ENCODE data around the gene GOLGA1. TPM values are rescaled to one million over a fixed set of nuclear protein-coding genes. Genes with fewer than 3 reads are reported as not detected.

Gene GOLGA1
- total and polyA plus RNA-seq, 9 of the 15 experiments (the other 6 are each of a cell fraction or from before 2014, with no cell fraction given): 2.9 to 15.9 (median 8.5) TPM

DNA sequence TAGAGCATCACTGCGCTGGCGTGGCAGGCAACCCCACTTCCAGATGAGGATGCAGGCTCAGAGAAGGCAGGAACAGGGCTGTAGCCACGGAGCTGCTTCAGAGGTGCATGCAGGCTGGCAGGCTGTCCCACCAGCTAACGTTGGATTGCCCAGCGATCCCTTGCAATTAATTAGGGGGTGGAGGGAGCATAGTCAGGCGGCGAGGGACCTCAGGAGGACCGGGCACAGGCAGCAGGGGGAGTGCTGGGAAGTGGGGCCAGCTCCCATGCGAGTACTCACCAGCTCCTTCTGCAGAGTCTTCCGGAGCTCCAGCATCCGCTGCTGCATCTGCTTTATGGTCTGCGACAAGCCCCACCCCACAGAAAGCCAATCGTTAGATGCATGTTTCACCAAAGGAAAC is 58.7 kb downstream of the GOLGA1 start:
- in situ Hi-C loops (cut with MboI) (loop anchor here (10.0 kb wide), 1 partner anchor 1023 kb away; no protein-coding TSS in a partner anchor), intact Hi-C loops (cut with micrococcal nuclease) (no loop called here)
- POLR2A ChIA-PET: interaction anchor here (1.2 to 1.7 kb wide), 2 partner anchors 10 to 24 kb away, joined by 3 to 4 read pairs; no protein-coding TSS in a partner anchor
- no peak overlapping the region for H3K4me2 ChIP-seq (ENCODE audit: insufficient read depth, low read length)
- DNase-seq (ENCODE audit: extremely low read depth in 1 of 4, low spot score in 3 of 4) (no peak), ATAC-seq (no peak), FAIRE-seq (no peak)
- H2AFZ ChIP-seq (ENCODE audit: low read depth, low read length): no peak overlapping the region
- no peaks in the 10 kb centered on the region; a peak in 1 of 5 replicates for H3K4me1 ChIP-seq (replicated peaks in 1 of 2; ENCODE audit: control insufficient read depth in 2 of 2, insufficient read depth in 2 of 2, low read length in 2 of 2)
- no peak overlapping the region for H3K4me3 ChIP-seq
- no TSS peak for BruUV-seq (replicated peaks)
- H3K79me2 ChIP-seq (ENCODE audit: control insufficient read depth, insufficient read depth, low read length): no peaks in the 10 kb centered on the region
- H3K9ac ChIP-seq (ENCODE audit: insufficient read depth in 1 of 2, low read depth in 2 of 2, low read length in 2 of 2): no peak overlapping the region
- H3K27ac ChIP-seq (ENCODE audit: extremely low read depth, low read depth, low read length): no peak overlapping the region
- CTCF ChIA-PET (ENCODE audit: low intra/inter-chr PET ratio): no interaction called here
- H4K20me1 ChIP-seq (replicated peaks; ENCODE audit: control insufficient read depth, insufficient read depth, low read length): no peaks in the 10 kb centered on the region
- H3K27me3 ChIP-seq (ENCODE audit: control insufficient read depth in 2 of 2, insufficient read depth in 2 of 2, low read length in 2 of 2): no peaks in the 10 kb centered on the region
- TF ChIP-seq ILF3 (IDR thresholded peaks at IDR 0.05; ENCODE audit: borderline replicate concordance) (no peak), MCM3 (IDR thresholded peaks at IDR 0.05) (no peak), CHD2 (IDR thresholded peaks at IDR 0.05; ENCODE audit: low read depth, low read length) (no peak), ELF1 (tag; IDR thresholded peaks at IDR 0.05) (no peak), TBL1XR1 (IDR thresholded peaks at IDR 0.05; ENCODE audit: low read length in 2 of 2) (no peak)
- TF ChIP-seq, protein P1, sequence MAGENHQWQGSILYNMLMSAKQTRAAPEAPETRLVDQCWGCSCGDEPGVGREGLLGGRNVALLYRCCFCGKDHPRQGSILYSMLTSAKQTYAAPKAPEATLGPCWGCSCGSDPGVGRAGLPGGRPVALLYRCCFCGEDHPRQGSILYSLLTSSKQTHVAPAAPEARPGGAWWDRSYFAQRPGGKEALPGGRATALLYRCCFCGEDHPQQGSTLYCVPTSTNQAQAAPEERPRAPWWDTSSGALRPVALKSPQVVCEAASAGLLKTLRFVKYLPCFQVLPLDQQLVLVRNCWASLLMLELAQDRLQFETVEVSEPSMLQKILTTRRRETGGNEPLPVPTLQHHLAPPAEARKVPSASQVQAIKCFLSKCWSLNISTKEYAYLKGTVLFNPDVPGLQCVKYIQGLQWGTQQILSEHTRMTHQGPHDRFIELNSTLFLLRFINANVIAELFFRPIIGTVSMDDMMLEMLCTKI (IDR thresholded peaks at IDR 0.05; ENCODE audit: partially characterized antibody): no peak
- TF ChIP-seq, protein P2, sequence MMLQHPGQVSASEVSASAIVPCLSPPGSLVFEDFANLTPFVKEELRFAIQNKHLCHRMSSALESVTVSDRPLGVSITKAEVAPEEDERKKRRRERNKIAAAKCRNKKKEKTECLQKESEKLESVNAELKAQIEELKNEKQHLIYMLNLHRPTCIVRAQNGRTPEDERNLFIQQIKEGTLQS (IDR thresholded peaks at IDR 0.05): no peak
- TF ChIP-seq, protein P2 (CRISPR knock-in tag; conservative IDR thresholded peaks at IDR 0.05): no peak
- no peaks in the 10 kb centered on the region for H3K9me3 ChIP-seq (replicated peaks; ENCODE audit: control insufficient read depth, insufficient read depth, low read depth, low read length)
- 74% methylated on average over 13 of the region's 13 CpGs for WGBS (ENCODE audit: insufficient coverage, low coverage, missing lambda C conversion rate)
- no peaks in the 10 kb centered on the region for H3K9me1 ChIP-seq (ENCODE audit: control insufficient read depth, insufficient read depth, low read length)
- H3K36me3 ChIP-seq (ENCODE audit: control insufficient read depth, insufficient read depth, low read length): peaks cover 73% of the 10 kb centered on the region
